K562 (cell line): ENCODE results near the gene PAIP1. TPM values are rescaled to one million over a fixed set of nuclear protein-coding genes. Genes with fewer than 3 reads are reported as not detected.

Source experiments
- CBX8 ChIP-seq: fragments of 200-600 bp; sonication (generic); IDR thresholded peaks from 2 replicates; pipeline ENCODE4 v1.6.1; 2012; ENCODE audit warnings: borderline replicate concordance, mixed run types, low read depth, mild to moderate bottlenecking, moderate library complexity, mixed read lengths, low read length, control low read depth, inconsistent platforms; ENCODE audit not compliant: poor library complexity, severe bottlenecking; ENCODE audit errors: extremely low read depth
- DMBX1 ChIP-seq: fragments of 250-450 bp; sonication (Bioruptor Pico); IDR thresholded peaks from 2 replicates; pipeline ENCODE4 v1.8.0; 2022; ENCODE audit warnings: inconsistent platforms, mild to moderate bottlenecking, moderate library complexity, borderline replicate concordance
- DPF2 ChIP-seq: fragments of 450-650 bp; IDR thresholded peaks from 2 replicates; pipeline ENCODE4 v1.6.1; 2016
- ESRRB ChIP-seq: fragments of 250-450 bp; sonication (Bioruptor Pico); IDR thresholded peaks from 2 replicates; pipeline ENCODE4 v1.5.0; 2020; ENCODE audit warnings: mild to moderate bottlenecking, moderate library complexity, borderline replicate concordance
- NFATC3 ChIP-seq: fragments of 450-650 bp; IDR thresholded peaks from 2 replicates; pipeline ENCODE4 v1.6.1; 2017; ENCODE audit warnings: mild to moderate bottlenecking
- NR1H2 ChIP-seq: sonication (generic); formaldehyde crosslinking; IDR thresholded peaks from 2 replicates; pipeline ENCODE4 v1.4.0; 2020; ENCODE audit warnings: mild to moderate bottlenecking, missing genetic modification reagents
- NR4A1 ChIP-seq, 2 experiments: fragments of 250-450 bp in 1 of 2; fragments of 450-650 bp in 1 of 2; sonication (Bioruptor Pico) in 1 of 2; IDR thresholded peaks; 2 replicates each; pipeline versions ENCODE4 v1.4.0 to v1.6.1; 2016 to 2020; ENCODE audit warnings: mild to moderate bottlenecking in 2 of 2, missing compliant biosample characterization in 1 of 2, missing genetic modification characterization in 1 of 2, moderate library complexity in 1 of 2
- PHF21A ChIP-seq: fragments of 450-650 bp; IDR thresholded peaks from 2 replicates; pipeline ENCODE4 v1.6.1; 2017; ENCODE audit warnings: low read depth, borderline replicate concordance
- PHTF2 ChIP-seq: fragments of 250-450 bp; sonication (Bioruptor Pico); IDR thresholded peaks from 2 replicates; pipeline ENCODE4 v1.5.0; 2021; ENCODE audit warnings: mild to moderate bottlenecking
- RB1 ChIP-seq: fragments of 450-650 bp; IDR thresholded peaks from 2 replicates; pipeline ENCODE4 v1.6.1; 2017; ENCODE audit warnings: low read depth, mild to moderate bottlenecking
- SMAD3 ChIP-seq: fragments of 450-650 bp; formaldehyde crosslinking; conservative IDR thresholded peaks from 2 replicates; pipeline ENCODE4 v1.4.0; 2020; ENCODE audit warnings: mild to moderate bottlenecking
- TEAD1 ChIP-seq, 2 experiments: fragments of 450-650 bp in 1 of 2; sonication (generic) in 1 of 2; formaldehyde crosslinking; IDR thresholded peaks; 2 replicates each; pipeline versions ENCODE4 v1.4.0 to v1.8.0; 2020 to 2022; ENCODE audit warnings: mild to moderate bottlenecking in 2 of 2, missing genetic modification reagents in 1 of 2
- ZNF175 ChIP-seq: fragments of 200-800 bp; sonication (Bioruptor generic); IDR thresholded peaks from 2 replicates; pipeline ENCODE4 v1.6.1; 2016; ENCODE audit warnings: low read depth, mild to moderate bottlenecking, missing genetic modification characterization, missing compliant biosample characterization
- ZNF584 ChIP-seq: fragments of 200-800 bp; sonication (Bioruptor generic); IDR thresholded peaks from 2 replicates; pipeline ENCODE4 v1.6.1; 2016; ENCODE audit warnings: low read depth, mild to moderate bottlenecking, missing genetic modification characterization, missing compliant biosample characterization
- polyA plus RNA-seq, 8 experiments: library from polyadenylated mRNA; depleted of rRNA in 4 of 8; stranded (reverse) in 5 of 8; unstranded in 3 of 8; fragments of >200 nt; fragmentation: Nextera tagmentation in 2 of 8; fragmentation: Illumina TruSeq in 1 of 8; extraction: Ambion mirVana in 2 of 8; extraction: Trizol in 1 of 8; gene quantifications; 2 replicates each; pipeline versions ENCODE4 v1.2.1 to v1.2.3, GENCODE V29; 2011 to 2014; ENCODE audit warnings: inconsistent platforms in 1 of 8, missing spikeins in 1 of 8
- total RNA-seq, 7 experiments: library from RNA; depleted of rRNA in 6 of 7; stranded (reverse); fragments of >200 nt in 6 of 7; fragmentation: Illumina TruSeq in 2 of 7; extraction: Trizol in 2 of 7; gene quantifications; 2 replicates each; pipeline versions ENCODE4 v1.2.1 to v1.2.3, GENCODE V29; 2011 to 2021; ENCODE audit warnings: low replicate concordance in 1 of 7
- TF ChIP-seq, protein P1 (sequence below), 2 experiments: fragments of 450-650 bp in 1 of 2; sonication (generic) in 1 of 2; formaldehyde crosslinking; conservative IDR thresholded peaks; 2 replicates each; pipeline versions ENCODE4 v1.4.0 to v1.8.1; 2020 to 2022; ENCODE audit warnings: mild to moderate bottlenecking in 1 of 2, missing genetic modification reagents in 1 of 2
- TF ChIP-seq, protein P2 (sequence below): fragments of 450-650 bp; IDR thresholded peaks from one replicate; pipeline ENCODE4 v1.6.1; 2018; ENCODE audit warnings: mild to moderate bottlenecking, moderate library complexity; ENCODE audit not compliant: partially characterized antibody
- TF ChIP-seq, protein P3 (sequence below): fragments of 450-650 bp; IDR thresholded peaks from 2 replicates; pipeline ENCODE4 v1.6.1; 2017; ENCODE audit warnings: antibody characterized with exemption, mild to moderate bottlenecking
- TF ChIP-seq, protein P4 (sequence below): fragments of 200-800 bp; sonication (Bioruptor generic); IDR thresholded peaks from 2 replicates; pipeline ENCODE4 v1.6.1; 2017; ENCODE audit warnings: missing genetic modification characterization, missing compliant biosample characterization

PAIP1 gene
- total and polyA plus RNA-seq, 9 of the 15 experiments (the other 6 are each of a cell fraction or from before 2014, with no cell fraction given) = 51.7 to 181 (median 102) TPM

DNA sequence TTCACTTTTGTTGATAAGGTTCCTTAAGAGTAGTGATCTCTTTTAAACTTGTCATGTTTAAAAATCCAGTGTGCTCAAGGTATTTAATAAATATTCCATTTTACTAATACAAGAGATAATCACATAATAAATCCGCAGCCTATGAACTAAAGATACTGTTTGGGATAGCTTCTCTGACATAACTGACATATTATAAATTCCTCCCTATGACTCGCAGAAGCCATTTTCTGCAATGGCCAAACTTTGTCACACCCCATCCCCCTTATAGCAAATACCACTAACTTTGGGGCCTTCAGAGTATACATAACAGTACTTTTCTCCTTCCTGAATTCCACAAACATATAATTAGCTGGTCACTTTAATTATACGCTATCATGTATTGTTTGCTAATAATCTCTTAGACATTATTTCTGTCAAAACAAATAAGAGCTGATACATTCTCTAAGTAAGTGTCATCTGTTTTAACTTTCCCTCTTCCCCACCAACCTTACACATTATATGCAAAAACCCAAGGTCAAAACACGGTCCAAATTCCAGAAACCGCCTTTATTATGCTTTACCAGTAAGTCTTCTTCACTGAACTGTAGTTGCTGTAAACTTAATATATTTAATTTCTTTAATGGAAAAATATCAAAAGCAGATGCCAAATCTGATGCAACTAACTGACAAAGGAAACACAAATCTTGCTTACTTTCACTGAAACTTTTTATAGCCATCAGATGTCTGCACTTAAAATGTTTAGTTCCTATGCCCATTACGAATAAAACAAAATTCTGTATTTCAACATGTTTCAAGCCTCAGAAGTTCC is 74.2 kb downstream of the PAIP1 start (continued):
- TF ChIP-seq, protein P1, sequence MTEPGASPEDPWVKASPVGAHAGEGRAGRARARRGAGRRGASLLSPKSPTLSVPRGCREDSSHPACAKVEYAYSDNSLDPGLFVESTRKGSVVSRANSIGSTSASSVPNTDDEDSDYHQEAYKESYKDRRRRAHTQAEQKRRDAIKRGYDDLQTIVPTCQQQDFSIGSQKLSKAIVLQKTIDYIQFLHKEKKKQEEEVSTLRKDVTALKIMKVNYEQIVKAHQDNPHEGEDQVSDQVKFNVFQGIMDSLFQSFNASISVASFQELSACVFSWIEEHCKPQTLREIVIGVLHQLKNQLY (CRISPR knock-in tag; conservative IDR thresholded peaks at IDR 0.05) = 0 out of 4 replicates have a peak, but pooled peaks of 1 of the 2 experiments have one; percentile 44
- TF ChIP-seq SMAD3 (CRISPR knock-in tag) = no peak
- no peak for TF ChIP-seq PHF21A
- TF ChIP-seq ESRRB = no peak
- TF ChIP-seq ZNF584 (CRISPR knock-in tag) = peak; percentile 40; the same call in 1 of the 2 replicates
- peak; percentile 28; the same call in 1 of the 2 replicates for TF ChIP-seq ZNF175 (CRISPR knock-in tag)
- peak in 1 of 2 experiments; percentile 55; a peak in 1 of 4 replicates for TF ChIP-seq TEAD1 (CRISPR knock-in tag; IDR thresholded peaks at IDR 0.05)
- no peak for TF ChIP-seq PHTF2
- 0 out of 2 replicates have a peak, but pooled peaks have one; percentile 22 for TF ChIP-seq NFATC3
- no peak for TF ChIP-seq NR4A1 (CRISPR knock-in tag; IDR thresholded peaks at IDR 0.05)
- peak; percentile 62; the same call in 1 of the 2 replicates for TF ChIP-seq NR4A1 (tag; IDR thresholded peaks at IDR 0.05)
- 0 out of 2 replicates have a peak, but pooled peaks have one; percentile 23 for TF ChIP-seq DMBX1 (CRISPR knock-in tag)
- TF ChIP-seq, protein P2, sequence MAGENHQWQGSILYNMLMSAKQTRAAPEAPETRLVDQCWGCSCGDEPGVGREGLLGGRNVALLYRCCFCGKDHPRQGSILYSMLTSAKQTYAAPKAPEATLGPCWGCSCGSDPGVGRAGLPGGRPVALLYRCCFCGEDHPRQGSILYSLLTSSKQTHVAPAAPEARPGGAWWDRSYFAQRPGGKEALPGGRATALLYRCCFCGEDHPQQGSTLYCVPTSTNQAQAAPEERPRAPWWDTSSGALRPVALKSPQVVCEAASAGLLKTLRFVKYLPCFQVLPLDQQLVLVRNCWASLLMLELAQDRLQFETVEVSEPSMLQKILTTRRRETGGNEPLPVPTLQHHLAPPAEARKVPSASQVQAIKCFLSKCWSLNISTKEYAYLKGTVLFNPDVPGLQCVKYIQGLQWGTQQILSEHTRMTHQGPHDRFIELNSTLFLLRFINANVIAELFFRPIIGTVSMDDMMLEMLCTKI = no peak
- TF ChIP-seq DPF2 = peak; percentile 18; the same call in 1 of the 2 replicates
- TF ChIP-seq, protein P3, sequence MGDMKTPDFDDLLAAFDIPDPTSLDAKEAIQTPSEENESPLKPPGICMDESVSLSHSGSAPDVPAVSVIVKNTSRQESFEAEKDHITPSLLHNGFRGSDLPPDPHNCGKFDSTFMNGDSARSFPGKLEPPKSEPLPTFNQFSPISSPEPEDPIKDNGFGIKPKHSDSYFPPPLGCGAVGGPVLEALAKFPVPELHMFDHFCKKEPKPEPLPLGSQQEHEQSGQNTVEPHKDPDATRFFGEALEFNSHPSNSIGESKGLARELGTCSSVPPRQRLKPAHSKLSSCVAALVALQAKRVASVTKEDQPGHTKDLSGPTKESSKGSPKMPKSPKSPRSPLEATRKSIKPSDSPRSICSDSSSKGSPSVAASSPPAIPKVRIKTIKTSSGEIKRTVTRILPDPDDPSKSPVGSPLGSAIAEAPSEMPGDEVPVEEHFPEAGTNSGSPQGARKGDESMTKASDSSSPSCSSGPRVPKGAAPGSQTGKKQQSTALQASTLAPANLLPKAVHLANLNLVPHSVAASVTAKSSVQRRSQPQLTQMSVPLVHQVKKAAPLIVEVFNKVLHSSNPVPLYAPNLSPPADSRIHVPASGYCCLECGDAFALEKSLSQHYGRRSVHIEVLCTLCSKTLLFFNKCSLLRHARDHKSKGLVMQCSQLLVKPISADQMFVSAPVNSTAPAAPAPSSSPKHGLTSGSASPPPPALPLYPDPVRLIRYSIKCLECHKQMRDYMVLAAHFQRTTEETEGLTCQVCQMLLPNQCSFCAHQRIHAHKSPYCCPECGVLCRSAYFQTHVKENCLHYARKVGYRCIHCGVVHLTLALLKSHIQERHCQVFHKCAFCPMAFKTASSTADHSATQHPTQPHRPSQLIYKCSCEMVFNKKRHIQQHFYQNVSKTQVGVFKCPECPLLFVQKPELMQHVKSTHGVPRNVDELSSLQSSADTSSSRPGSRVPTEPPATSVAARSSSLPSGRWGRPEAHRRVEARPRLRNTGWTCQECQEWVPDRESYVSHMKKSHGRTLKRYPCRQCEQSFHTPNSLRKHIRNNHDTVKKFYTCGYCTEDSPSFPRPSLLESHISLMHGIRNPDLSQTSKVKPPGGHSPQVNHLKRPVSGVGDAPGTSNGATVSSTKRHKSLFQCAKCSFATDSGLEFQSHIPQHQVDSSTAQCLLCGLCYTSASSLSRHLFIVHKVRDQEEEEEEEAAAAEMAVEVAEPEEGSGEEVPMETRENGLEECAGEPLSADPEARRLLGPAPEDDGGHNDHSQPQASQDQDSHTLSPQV = peak; percentile 78
- TF ChIP-seq RB1 = no peak
- no peak for TF ChIP-seq CBX8
- TF ChIP-seq, protein P4, sequence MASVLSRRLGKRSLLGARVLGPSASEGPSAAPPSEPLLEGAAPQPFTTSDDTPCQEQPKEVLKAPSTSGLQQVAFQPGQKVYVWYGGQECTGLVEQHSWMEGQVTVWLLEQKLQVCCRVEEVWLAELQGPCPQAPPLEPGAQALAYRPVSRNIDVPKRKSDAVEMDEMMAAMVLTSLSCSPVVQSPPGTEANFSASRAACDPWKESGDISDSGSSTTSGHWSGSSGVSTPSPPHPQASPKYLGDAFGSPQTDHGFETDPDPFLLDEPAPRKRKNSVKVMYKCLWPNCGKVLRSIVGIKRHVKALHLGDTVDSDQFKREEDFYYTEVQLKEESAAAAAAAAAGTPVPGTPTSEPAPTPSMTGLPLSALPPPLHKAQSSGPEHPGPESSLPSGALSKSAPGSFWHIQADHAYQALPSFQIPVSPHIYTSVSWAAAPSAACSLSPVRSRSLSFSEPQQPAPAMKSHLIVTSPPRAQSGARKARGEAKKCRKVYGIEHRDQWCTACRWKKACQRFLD (CRISPR knock-in tag) = peak; percentile 67; the same call in 1 of the 2 replicates
- TF ChIP-seq NR1H2 (CRISPR knock-in tag) = no peak
